ENCODE measurements around the gene SLC1A1.

DNA sequence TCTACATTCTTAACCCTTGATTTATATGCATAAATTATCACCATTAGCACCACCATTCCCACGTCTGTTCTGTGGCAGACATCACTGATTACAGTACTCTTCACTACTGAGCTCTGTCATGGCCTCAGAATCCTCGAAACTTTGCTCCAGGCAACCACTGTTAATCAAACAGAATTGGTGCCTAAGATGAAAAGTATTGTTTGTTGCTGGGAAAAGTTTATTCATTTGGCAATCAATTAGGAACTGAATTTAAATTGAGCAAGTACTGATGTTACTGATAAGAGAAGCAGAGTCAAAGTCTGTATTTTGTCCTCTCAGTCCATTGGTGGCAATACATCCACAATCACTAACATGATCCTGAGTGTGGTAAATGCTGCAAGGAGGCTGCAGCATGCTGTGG, 12.8 kb downstream of the SLC1A1 start:
- TF ChIP-seq POLR2AphosphoS5 (IDR thresholded peaks at IDR 0.05; ENCODE audit: low read depth, low read length) (no peak), TAF1 (IDR thresholded peaks at IDR 0.05; ENCODE audit: borderline replicate concordance, insufficient read depth, low read length) (no peak), SIN3A (IDR thresholded peaks at IDR 0.05; ENCODE audit: borderline replicate concordance, insufficient read depth, low read length) (no peak), REST (IDR thresholded peaks at IDR 0.05; ENCODE audit: insufficient read depth in 1 of 2, low read depth in 2 of 2, low read length in 2 of 2) (no peak)

Measured in PFSK-1 (cell line).